Occipital lobe (tissue), 2 donors: Measurements from ENCODE around the gene TEAD2. TPM values are rescaled to one million over a fixed set of nuclear protein-coding genes. Genes with fewer than 3 reads are reported as not detected.
"Not testable (repeated sequence)": the region's sequence is repeated elsewhere in the genome, so short reads cannot be mapped to it uniquely, and the experiment has no call there.

Source experiments
- DNase-seq: peaks from one replicate; lab custom pipeline; 2025; lab: John Stamatoyannopoulos, UW
- total RNA-seq: library from RNA; depleted of rRNA; stranded (reverse); fragments of >200 nt; gene quantifications from one replicate; pipeline ENCODE4 v1.2.3, GENCODE V29; 2014

The TEAD2 gene
- total RNA-seq, 1 donor from 2014 or later: 10.0 TPM

DNA sequence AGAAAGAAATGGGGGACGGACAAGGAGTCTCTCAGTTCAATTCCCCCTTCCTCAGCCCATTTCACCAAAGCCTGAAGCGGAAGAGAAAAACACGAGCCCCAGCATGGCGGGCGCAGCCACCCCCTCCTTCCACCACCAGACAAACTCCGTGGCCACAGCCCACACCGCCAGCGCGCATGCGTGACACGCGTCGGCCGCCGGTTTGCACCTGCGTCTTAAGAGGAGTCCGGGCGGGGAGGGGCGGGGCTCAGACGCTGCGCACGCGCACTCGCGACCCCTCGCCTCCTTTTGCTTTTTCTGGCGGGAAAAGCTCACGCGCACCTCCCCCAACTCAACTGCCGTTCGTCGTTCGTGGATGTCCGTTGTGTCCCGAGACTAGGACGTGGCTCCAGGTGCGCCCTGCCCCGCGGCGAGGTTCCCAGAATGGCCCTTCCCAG lies 25.7 kb upstream of the TEAD2 start, which contains the start of gene KASH5:
Gene KASH5 (plus strand): TSS at position 314 of the 437 bp plus-strand sequence. CDS start 2,635 bp downstream, outside the sequence.
- no peak for DNase-seq

DNA sequence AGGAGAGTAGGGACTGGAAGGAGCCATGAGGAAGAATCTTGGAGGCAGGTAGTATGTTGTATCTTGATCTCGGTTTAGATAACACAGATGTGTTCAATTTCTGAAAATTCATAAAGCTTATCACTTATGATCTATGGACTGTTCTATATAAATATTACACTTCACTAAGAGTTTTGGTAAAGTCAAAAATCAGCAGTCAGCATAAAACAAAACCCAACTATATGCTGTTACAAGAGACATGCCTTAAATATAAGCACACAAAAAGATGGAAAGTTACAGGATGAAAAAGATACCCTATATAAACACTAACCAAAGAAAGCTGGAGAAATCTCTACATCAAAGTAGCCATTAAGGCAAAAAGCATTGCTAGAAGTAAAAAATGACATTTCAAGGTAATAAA lies 21.4 kb upstream of the TEAD2 start:
- DNase-seq: no peak

DNA sequence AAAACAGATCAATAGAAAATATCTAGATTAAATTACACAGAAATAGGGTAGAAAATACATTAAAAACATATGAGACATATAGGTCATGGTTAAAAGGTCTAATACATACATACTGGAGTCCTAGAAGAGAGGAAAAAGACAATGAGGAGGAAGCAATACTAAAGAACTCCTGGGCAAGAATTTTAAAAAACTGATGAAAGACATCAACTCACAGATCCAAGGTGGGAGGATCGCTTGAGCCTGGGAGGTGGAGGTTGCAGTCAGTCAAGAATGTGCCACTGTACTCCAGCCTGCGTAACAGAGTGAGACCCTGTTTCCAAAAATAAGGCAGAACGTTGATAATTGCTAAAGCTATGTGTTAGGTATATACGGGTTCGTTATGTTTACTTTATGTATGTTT lies 20.4 kb upstream of the TEAD2 start:
- no peak for DNase-seq

GRCh38 chr19:49380391-49380790 lies 18.2 kb upstream of the TEAD2 start:
- no peak for DNase-seq

DNA sequence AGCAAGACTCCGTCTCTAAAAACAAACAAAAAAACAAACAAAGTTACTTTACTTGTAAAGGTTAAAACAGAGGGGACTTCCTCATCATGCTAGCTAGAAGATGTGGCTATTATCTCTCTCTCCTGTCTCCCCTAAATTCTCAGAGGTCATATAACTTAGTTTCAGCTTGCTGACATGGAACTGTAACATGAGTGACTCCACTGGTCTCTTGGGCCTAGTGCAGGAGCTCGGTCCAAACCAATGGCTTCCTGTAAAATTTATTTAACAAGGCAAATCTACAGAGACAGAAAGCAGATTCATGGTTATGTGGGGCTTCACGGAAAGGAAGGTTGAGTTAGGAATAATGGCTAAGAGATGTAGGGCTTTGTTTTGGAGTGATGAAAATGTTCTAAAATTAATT lies 16.3 kb upstream of the TEAD2 start:
- no peak for DNase-seq

DNA sequence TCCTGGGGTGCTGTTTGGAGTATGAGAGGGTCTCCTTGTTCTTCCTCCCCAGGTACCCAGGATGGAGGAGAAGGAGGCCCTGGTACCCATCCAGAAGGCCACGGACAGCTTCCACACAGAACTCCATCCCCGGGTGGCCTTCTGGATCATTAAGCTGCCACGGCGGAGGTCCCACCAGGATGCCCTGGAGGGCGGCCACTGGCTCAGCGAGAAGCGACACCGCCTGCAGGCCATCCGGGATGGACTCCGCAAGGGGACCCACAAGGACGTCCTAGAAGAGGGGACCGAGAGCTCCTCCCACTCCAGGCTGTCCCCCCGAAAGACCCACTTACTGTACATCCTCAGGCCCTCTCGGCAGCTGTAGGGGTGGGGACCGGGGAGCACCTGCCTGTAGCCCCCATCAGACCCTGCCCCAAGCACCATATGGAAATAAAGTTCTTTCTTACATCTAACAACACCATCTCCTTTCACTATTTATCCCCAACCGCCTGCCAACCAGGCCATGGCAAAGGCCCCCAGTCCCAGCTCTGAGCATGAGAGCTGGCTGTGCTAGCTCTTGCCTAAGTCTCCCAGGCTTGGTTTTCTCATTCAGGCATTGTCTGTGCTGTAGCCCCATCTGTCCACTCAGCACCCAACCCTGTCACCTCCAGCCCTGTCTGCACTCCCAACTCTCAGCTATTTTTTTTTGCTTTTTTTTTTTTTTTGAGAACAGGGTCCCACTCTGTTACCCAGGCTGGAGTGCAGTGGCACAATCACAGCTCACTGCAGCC lies 12.6 kb upstream of the TEAD2 start:
- no peak for DNase-seq

DNA sequence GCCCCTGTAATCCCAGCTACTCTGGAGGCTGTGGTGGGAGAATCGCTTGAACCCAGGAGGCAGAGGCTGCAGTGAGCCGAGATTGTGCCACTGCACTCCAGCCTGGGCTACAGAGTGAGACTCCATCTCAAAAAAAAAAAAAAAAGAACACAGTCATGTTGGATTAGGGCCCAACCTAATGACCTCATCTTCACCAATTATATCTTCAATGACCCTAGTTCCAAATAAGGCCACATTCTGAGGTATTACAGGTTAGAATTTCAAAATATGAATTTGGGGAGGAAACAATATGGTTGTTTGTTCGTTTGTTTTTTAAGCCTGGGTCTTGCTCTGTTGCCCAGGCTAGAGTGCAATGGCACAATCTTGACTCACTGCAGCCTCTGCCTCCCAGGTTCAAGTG lies 11.0 kb upstream of the TEAD2 start:
- DNase-seq: not testable (repeated sequence)

- DNase-seq: no peak
These were observed 9.0 kb upstream of the TEAD2 start for GRCh38 chr19:49371184-49371583.

- DNase-seq: no peak
These were observed 6.6 kb upstream of the TEAD2 start for GRCh38 chr19:49368711-49369358.

- no peak for DNase-seq
These were observed 3.9 kb upstream of the TEAD2 start for GRCh38 chr19:49366110-49366509.

DNA sequence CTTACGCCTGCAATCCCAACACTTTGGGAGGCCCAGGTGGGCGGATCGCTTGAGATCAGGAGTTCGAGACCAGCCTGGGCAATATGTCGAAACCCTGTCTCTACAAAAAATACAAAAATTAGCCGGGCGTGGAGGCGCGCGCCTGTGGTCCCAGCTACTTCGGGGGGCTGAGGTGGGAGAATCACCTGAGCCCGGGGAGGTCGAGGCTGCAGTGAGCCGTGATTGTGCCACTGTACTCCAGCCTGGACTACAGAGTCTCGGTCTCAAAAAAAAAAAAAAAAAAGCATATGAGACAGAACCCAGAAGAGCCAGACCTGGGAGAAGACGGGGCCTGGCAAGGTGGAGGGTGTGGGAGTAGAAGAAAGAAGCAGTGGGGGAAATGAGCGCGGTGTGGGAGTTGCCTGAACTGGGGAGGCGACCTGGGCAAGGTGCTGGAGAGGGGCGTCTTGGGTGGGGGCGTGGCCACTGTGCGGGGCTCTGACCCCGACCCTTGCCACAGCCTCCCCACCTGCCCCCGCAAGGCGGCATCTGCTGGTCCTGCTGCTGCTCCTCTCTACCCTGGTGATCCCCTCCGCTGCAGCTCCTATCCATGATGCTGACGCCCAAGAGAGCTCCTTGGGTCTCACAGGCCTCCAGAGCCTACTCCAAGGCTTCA lies 2.0 kb upstream of the TEAD2 start:
- no peak for DNase-seq

- peak; percentile 56 for DNase-seq
These were observed 1.3 kb upstream of the TEAD2 start, which contains the start of gene DKKL1 for GRCh38 chr19:49363268-49364082. Gene DKKL1, plus strand, starts transcription at chr19:49363877. Its CDS starts 122 bp downstream, at chr19:49363999.

GRCh38 chr19:49362929-49363267 lies 682 bp upstream of the TEAD2 start:
- no peak for DNase-seq

GRCh38 chr19:49361438-49362047 lies 673 bp downstream of the TEAD2 start:
- DNase-seq: no peak

GRCh38 chr19:49359851-49360820 lies 2.1 kb downstream of the TEAD2 start:
- DNase-seq: no peak

GRCh38 chr19:49357186-49357585 lies 5.0 kb downstream of the TEAD2 start:
- no peak for DNase-seq

- no peak for DNase-seq
These were observed 5.8 kb downstream of the TEAD2 start for GRCh38 chr19:49356382-49356781.

DNA sequence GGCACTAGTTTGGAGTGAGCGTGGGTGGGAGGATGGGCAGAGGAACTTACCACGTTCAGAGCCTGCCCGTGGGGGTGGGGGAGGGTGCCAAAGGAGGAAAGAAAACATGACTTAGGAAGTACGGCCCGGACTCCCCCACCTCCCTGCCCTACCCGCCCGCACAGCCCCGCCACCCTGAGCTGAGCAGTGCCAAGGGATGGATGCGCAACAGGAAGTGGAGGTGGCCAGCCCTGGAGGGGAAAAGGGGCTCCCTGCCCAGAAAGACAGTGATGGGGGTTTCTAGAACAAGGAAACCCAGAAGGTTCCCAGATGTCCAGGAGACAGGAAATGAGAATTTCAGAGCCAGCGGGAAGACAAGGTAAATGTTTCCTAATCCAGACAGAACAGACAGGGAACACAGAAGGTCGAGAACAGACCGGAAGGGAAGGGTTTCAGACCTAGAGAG lies 6.3 kb downstream of the TEAD2 start:
- DNase-seq: no peak

DNA sequence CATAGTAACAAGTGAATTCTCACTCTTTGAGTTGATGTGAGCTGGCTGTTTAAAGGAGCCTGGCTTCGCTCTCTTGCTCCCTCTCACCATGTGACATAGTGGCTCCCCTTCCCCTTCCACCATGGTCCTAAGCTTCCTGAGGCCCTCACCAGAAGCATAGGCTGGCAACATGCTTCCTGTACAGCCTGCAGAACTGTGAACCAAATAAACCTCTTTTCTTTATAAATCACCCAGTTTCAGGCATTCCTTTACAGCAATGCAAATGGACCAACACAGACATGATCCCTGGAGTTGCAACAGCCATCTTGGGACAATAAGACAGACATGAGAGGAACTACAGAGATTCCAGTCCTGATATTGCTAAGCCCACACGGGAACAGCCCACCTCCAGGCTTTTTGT lies 12.6 kb downstream of the TEAD2 start:
- no peak for DNase-seq
